Neural progenitor cell (in vitro differentiated cells): ENCODE measurements around the gene TOR4A. TPM values are rescaled to one million over a fixed set of nuclear protein-coding genes. Genes with fewer than 3 reads are reported as not detected.

ENCODE experiments used
- DNase-seq: peaks from one replicate; pipeline ENCODE4 v3.0.0-alpha.2; 2016; ENCODE audit warnings: low spot score
- H2AFZ ChIP-seq: fragments of 200-600 bp; sonication (generic); replicated peaks from 2 replicates; pipeline ENCODE4 v1.6.1; 2016; ENCODE audit warnings: antibody characterized with exemption
- H3F3A ChIP-seq: fragments of 200-600 bp; sonication (generic); 2 replicates; pipeline ENCODE4 v1.6.1; 2016; ENCODE audit warnings: antibody characterized with exemption, low read depth
- H3K27ac ChIP-seq: fragments of 200-600 bp; sonication (generic); 2 replicates; pipeline ENCODE4 v1.5.1; 2016; ENCODE audit warnings: mild to moderate bottlenecking
- H3K27me3 ChIP-seq: fragments of 200-600 bp; sonication (generic); 2 replicates; pipeline ENCODE4 v1.6.1; 2016; ENCODE audit warnings: mild to moderate bottlenecking, moderate library complexity
- H3K36me3 ChIP-seq: fragments of 200-600 bp; sonication (generic); 2 replicates; pipeline ENCODE4 v1.5.1; 2016
- H3K4me1 ChIP-seq: fragments of 200-600 bp; sonication (generic); 2 replicates; pipeline ENCODE4 v1.6.1; 2016; ENCODE audit warnings: mixed run types
- H3K4me2 ChIP-seq: fragments of 200-600 bp; sonication (generic); 2 replicates; pipeline ENCODE4 v1.6.1; 2016
- H3K4me3 ChIP-seq: fragments of 200-600 bp; sonication (generic); 2 replicates; pipeline ENCODE4 v1.5.1; 2016
- H3K79me2 ChIP-seq: fragments of 200-600 bp; sonication (generic); 2 replicates; pipeline ENCODE4 v1.6.1; 2016; ENCODE audit warnings: low read depth
- H3K9ac ChIP-seq: fragments of 200-600 bp; sonication (generic); 2 replicates; pipeline ENCODE4 v1.6.1; 2016
- H3K9me3 ChIP-seq: fragments of 200-600 bp; sonication (generic); 2 replicates; pipeline ENCODE4 v1.5.1; 2016; ENCODE audit warnings: low read depth
- H4K20me1 ChIP-seq: fragments of 200-600 bp; sonication (generic); 2 replicates; pipeline ENCODE4 v1.6.1; 2016; ENCODE audit warnings: low read depth
- H3K27ac Mint-ChIP-seq: 3 replicates; pipeline ENCODE4 v1.8.0; 2021; ENCODE audit warnings: mixed read lengths
- H3K27me3 Mint-ChIP-seq: 2 replicates; pipeline ENCODE4 v1.8.0; 2022; ENCODE audit warnings: low read depth, mild to moderate bottlenecking, inconsistent platforms, moderate library complexity, mixed read lengths; ENCODE audit not compliant: insufficient read depth
- H3K36me3 Mint-ChIP-seq: 3 replicates; pipeline ENCODE4 v1.8.0; 2021; ENCODE audit warnings: mixed read lengths
- H3K4me1 Mint-ChIP-seq: 3 replicates; pipeline ENCODE4 v1.8.0; 2021; ENCODE audit warnings: mixed read lengths
- H3K4me3 Mint-ChIP-seq: 3 replicates; pipeline ENCODE4 v1.8.0; 2021; ENCODE audit warnings: mild to moderate bottlenecking, moderate library complexity, mixed read lengths
- H3K9me3 Mint-ChIP-seq: 3 replicates; pipeline ENCODE4 v1.8.0; 2020; ENCODE audit warnings: mixed read lengths
- EZH2 ChIP-seq: fragments of 200-600 bp; sonication (generic); IDR thresholded peaks from 2 replicates; pipeline ENCODE4 v1.6.1; 2017; ENCODE audit warnings: antibody characterized with exemption, mild to moderate bottlenecking, moderate library complexity
- EZH2phosphoT487 ChIP-seq: fragments of 200-600 bp; sonication (generic); IDR thresholded peaks from 2 replicates; pipeline ENCODE4 v1.6.1; 2017; ENCODE audit warnings: antibody characterized with exemption
- total RNA-seq: library from RNA; depleted of rRNA; stranded (reverse); fragments of >200 nt; gene quantifications from 2 replicates; pipeline ENCODE4 v1.2.3, GENCODE V29; 2015; ENCODE audit warnings: low replicate concordance
- TF ChIP-seq, protein P1 (sequence below): fragments of 200-600 bp; sonication (generic); IDR thresholded peaks from 2 replicates; pipeline ENCODE4 v1.5.1; 2017; ENCODE audit warnings: antibody characterized with exemption, mild to moderate bottlenecking

TOR4A gene
- total RNA-seq, 1 donor from 2014 or later = 0.39 TPM

DNA sequence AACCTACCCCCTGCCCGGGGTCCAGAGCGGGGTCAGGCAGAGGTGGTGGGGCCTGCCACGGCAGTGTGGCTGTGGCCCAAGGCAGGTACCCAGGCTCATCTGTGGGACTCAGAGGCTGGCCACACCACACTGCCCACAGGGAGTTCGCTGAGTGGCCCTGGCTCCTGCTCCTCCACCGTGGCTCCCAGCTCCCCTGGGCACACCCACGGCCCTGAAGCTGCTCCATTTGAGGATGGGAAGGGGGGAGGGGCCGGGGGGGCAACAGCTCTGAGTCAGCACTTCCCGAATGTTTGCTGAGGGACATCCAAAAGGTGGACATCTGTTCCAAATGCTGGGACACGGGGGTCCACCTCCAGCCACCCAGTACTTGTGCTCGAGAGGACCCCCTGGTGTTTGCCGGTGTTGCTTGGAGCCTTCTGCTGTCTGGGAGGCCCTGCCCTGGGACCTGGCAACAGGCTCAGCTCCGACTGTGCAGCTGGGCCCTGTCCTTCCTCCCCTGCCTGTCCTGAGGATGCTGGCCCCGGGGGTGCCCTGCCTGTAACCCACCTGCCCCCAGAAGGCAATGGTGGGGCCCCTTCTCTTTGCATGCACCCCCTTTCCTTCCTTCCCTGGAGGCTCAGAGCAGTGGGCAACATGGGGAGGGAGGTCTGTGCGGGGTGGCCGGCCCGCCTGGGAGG lies 27.0 kb downstream of the TOR4A start:
- H3K9me3 Mint-ChIP-seq = no peaks in the 10 kb centered on the region
- Histone ChIP-seq H3K27ac (peak overlapping the region; percentile 56), H3K79me2 (peaks cover 18% of the 10 kb centered on the region), H3K27me3 (peaks cover 16% of the 10 kb centered on the region), H3K4me1 (peaks cover 59% of the 10 kb centered on the region), H4K20me1 (peaks cover 27% of the 10 kb centered on the region), H3K9ac (no peak overlapping the region), H2AFZ (no peak overlapping the region), H3K4me3 (no peak overlapping the region), H3F3A (peaks cover 44% of the 10 kb centered on the region), H3K9me3 (no peaks in the 10 kb centered on the region), H3K4me2 (peak overlapping the region; percentile 45), H3K36me3 (no peaks in the 10 kb centered on the region)
- no peak for TF ChIP-seq EZH2phosphoT487
- TF ChIP-seq, protein P1, sequence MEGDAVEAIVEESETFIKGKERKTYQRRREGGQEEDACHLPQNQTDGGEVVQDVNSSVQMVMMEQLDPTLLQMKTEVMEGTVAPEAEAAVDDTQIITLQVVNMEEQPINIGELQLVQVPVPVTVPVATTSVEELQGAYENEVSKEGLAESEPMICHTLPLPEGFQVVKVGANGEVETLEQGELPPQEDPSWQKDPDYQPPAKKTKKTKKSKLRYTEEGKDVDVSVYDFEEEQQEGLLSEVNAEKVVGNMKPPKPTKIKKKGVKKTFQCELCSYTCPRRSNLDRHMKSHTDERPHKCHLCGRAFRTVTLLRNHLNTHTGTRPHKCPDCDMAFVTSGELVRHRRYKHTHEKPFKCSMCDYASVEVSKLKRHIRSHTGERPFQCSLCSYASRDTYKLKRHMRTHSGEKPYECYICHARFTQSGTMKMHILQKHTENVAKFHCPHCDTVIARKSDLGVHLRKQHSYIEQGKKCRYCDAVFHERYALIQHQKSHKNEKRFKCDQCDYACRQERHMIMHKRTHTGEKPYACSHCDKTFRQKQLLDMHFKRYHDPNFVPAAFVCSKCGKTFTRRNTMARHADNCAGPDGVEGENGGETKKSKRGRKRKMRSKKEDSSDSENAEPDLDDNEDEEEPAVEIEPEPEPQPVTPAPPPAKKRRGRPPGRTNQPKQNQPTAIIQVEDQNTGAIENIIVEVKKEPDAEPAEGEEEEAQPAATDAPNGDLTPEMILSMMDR = no peak
- TF ChIP-seq EZH2 = no peak
- peaks cover 3% of the 10 kb centered on the region for H3K36me3 Mint-ChIP-seq
- H3K4me1 Mint-ChIP-seq = peaks cover 44% of the 10 kb centered on the region
- peaks cover 6% of the 10 kb centered on the region for H3K27me3 Mint-ChIP-seq
- no peak overlapping the region for H3K27ac Mint-ChIP-seq
- no peak overlapping the region for H3K4me3 Mint-ChIP-seq
- DNase-seq = peak; percentile 27

DNA sequence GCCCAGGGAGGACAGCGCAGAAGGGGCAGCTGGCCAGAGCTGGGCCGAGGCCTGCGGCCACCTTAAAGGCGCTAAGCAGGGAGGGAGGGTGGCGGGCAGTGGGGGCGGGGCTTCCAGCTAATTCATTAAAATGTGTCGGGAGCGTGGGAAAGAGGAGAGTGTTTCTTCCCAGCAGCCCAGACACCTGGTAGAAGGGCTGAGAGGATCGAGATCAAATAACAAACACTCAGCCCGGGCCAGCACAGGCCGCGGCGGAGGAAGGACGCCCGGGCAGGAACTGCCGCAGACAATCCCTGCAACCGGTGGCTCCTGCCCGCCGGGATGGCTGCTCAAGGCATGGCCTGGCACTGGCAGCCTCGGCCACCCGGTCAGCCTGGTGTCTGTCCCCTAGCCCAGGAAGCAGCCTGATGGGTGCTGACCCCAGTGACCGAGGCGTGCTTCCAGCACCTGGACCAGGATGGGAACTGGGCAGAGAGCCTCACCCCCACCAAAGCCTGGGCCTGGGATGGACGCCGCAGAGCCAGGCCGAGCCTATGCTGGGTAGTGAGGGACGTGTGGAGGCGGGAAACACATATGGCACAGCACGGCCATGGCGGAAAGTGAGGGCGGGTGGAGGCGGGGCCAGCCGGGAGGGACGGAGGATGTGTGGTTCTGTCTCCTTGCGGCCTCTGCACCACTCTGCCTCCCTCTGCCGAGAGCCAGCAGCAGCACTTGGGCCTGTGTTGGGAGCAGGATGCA lies 27.7 kb downstream of the TOR4A start:
- Histone ChIP-seq H3F3A (peaks cover 37% of the 10 kb centered on the region), H2AFZ (no peak overlapping the region), H3K27ac (peak overlapping the region; percentile 86), H3K4me1 (peaks cover 52% of the 10 kb centered on the region), H3K36me3 (no peaks in the 10 kb centered on the region), H4K20me1 (peaks cover 20% of the 10 kb centered on the region), H3K27me3 (peaks cover 16% of the 10 kb centered on the region), H3K4me3 (no peak overlapping the region), H3K9ac (no peak overlapping the region), H3K9me3 (no peaks in the 10 kb centered on the region), H3K79me2 (peaks cover 11% of the 10 kb centered on the region), H3K4me2 (peak overlapping the region; percentile 45)
- Mint-ChIP-seq H3K27ac (no peak overlapping the region), H3K9me3 (no peaks in the 10 kb centered on the region), H3K27me3 (peaks cover 4% of the 10 kb centered on the region), H3K4me3 (peak overlapping the region; percentile 55), H3K36me3 (peaks cover 1% of the 10 kb centered on the region), H3K4me1 (peaks cover 39% of the 10 kb centered on the region)
- peak; percentile 90 for DNase-seq
- TF ChIP-seq EZH2phosphoT487 (no peak), EZH2 (no peak)
- TF ChIP-seq, protein P1 = no peak

DNA sequence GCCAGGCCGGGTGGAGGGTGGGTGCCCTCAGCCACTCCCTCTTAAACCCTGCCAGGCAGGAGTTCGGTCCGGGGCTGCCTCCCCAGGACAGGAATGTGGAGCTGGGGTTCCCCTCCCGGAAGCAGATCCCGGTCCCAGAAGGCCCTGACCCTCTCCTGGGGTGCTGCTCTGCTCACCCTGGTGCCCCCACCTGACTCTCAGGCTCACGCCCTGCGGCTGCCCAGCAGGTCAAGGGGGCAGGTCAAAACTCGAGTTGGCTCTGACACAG lies 28.2 kb downstream of the TOR4A start:
- no peak overlapping the region for H3K27ac ChIP-seq
- Mint-ChIP-seq H3K9me3 (no peaks in the 10 kb centered on the region), H3K36me3 (peaks cover 1% of the 10 kb centered on the region), H3K27ac (no peak overlapping the region), H3K4me1 (peaks cover 38% of the 10 kb centered on the region), H3K4me3 (no peak overlapping the region), H3K27me3 (peaks cover 3% of the 10 kb centered on the region)
- H3K27me3 ChIP-seq = peaks cover 16% of the 10 kb centered on the region
- no peak overlapping the region for H3K4me2 ChIP-seq
- H3K4me1 ChIP-seq = peaks cover 51% of the 10 kb centered on the region
- no peak overlapping the region for H3K4me3 ChIP-seq
- H3K9me3 ChIP-seq = no peaks in the 10 kb centered on the region
- no peaks in the 10 kb centered on the region for H3K36me3 ChIP-seq
- H3K79me2 ChIP-seq = peaks cover 6% of the 10 kb centered on the region
- no peak for DNase-seq
- H2AFZ ChIP-seq = no peak overlapping the region
- H4K20me1 ChIP-seq = peaks cover 15% of the 10 kb centered on the region
- H3F3A ChIP-seq = peaks cover 32% of the 10 kb centered on the region
- no peak overlapping the region for H3K9ac ChIP-seq
- TF ChIP-seq EZH2phosphoT487 (no peak), EZH2 (no peak)
- TF ChIP-seq, protein P1 = no peak
